Spleen (tissue), 7 donors: ENCODE measurements around the gene HAL.

Experiments
- CTCF ChIP-seq, 11 experiments: fragments of 200-600 bp in 7 of 11; fragments of 450-650 bp in 4 of 11; sonication (generic) in 4 of 11; IDR thresholded peaks in 8 of 11; conservative IDR thresholded peaks in 3 of 11; 1 replicate in 7 of 11; 2 replicates in 4 of 11; pipeline versions ENCODE4 v1.4.0 to v1.8.0; 2016 to 2021; ENCODE audit warnings: antibody characterized with exemption in 11 of 11, inconsistent platforms in 4 of 11, mild to moderate bottlenecking in 1 of 11
- POLR2AphosphoS5 ChIP-seq, 3 donors: sonication (generic); formaldehyde crosslinking; IDR thresholded peaks; one replicate each; pipeline ENCODE4 v1.5.1; 2017; ENCODE audit warnings: antibody characterized with exemption in 3 of 3
- donor health status: DM: no; HTN: no; CAD: no; lungs with moderate emphysema.
- donor health status: DM: no; HTN: no; CAD: no.
- donor health status: DM: no; HTN: no; CAD: no.

GRCh38 chr12:95972832-95973456 lies 23.2 kb downstream of the HAL start:
- TF ChIP-seq POLR2AphosphoS5 (IDR thresholded peaks at IDR 0.05) = no peak
- no peak for TF ChIP-seq CTCF (IDR thresholded peaks at IDR 0.05 in 8 of 11, conservative IDR thresholded peaks at IDR 0.05 in 3 of 11)
